Mammary epithelial cell (primary cell): ENCODE data around the gene SLC66A3.

Experiments
- CTCF ChIP-seq, 2 donors: IDR thresholded peaks in 1 of 2; conservative IDR thresholded peaks in 1 of 2; 2 replicates each; pipeline ENCODE4 v1.5.1; 2011 to 2012; ENCODE audit warnings: inconsistent platforms in 2 of 2, low read length in 2 of 2, mild to moderate bottlenecking in 2 of 2, control low read depth in 1 of 2, low read depth in 1 of 2; ENCODE audit not compliant: insufficient read depth in 1 of 2; ENCODE audit errors: extremely low read depth in 1 of 2
- EZH2 ChIP-seq: IDR thresholded peaks from 2 replicates; pipeline ENCODE4 v1.6.1; 2012; ENCODE audit warnings: low read length, inconsistent platforms, borderline replicate concordance

GRCh38 chr2:11220445-11220844 lies 65.2 kb downstream of the SLC66A3 start:
- TF ChIP-seq CTCF (conservative IDR thresholded peaks at IDR 0.05 in 1 of 2, IDR thresholded peaks at IDR 0.05 in 1 of 2; ENCODE audit: extremely low read depth in 1 of 2, insufficient read depth in 1 of 2, low read depth in 1 of 2, low read length in 2 of 2) (no peak), EZH2 (no peak)
